Measurements from ENCODE around the gene GJB1. TPM values are rescaled to one million over a fixed set of nuclear protein-coding genes. Genes with fewer than 3 reads are reported as not detected.

The GJB1 gene
- total and polyA plus RNA-seq, 2 donors (not counting 1 experiment from before 2014, with no cell fraction given) = not detected

DNA sequence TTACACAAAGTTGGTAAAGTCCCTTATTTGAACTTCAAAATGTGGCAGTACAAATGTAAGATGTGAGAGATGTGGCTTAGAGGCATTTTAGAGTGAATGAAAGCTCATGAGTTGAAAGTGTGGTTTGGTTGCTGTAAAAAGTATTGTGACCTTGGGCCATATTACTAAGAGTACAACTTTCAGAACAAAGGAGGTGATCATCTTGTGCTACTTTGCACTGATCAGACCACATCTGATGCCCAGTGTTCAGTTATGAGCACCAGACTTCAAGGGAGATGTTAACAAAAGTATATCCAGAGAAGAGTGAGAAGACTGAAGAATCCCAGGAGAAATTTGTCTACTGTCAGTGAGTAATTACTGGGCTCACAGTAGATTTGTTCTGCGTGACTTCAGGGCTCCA, 48.2 kb upstream of the GJB1 start:
- Histone ChIP-seq H3K27ac (ENCODE audit: low read length in 2 of 2) (no peak overlapping the region), H3K9me3 (ENCODE audit: control extremely low read depth in 1 of 3, control insufficient read depth in 2 of 3, insufficient read depth in 1 of 3, low read length in 2 of 3) (no peaks in the 10 kb centered on the region), H3K9ac (ENCODE audit: low read length) (no peak overlapping the region), H3K4me2 (replicated peaks; ENCODE audit: low read depth, low read length, poor library complexity, severe bottlenecking) (no peak overlapping the region), H3K79me2 (ENCODE audit: control insufficient read depth, insufficient read depth, low read length) (peaks cover 10% of the 10 kb centered on the region), H2AFZ (ENCODE audit: insufficient read depth, low read depth, low read length, poor library complexity, severe bottlenecking) (no peak overlapping the region), H3K4me3 (ENCODE audit: control extremely low read depth in 1 of 5, extremely low read depth in 1 of 5, insufficient read depth in 1 of 5, low read depth in 2 of 5, low read length in 4 of 5) (no peak overlapping the region), H3K36me3 (replicated peaks in 1 of 2; ENCODE audit: control extremely low read depth in 1 of 2, control insufficient read depth in 1 of 2, extremely low read depth in 1 of 2, insufficient read depth in 2 of 2, low read length in 1 of 2) (peaks cover 1 to 17% of the 10 kb centered on the region in 2 experiments), H4K20me1 (ENCODE audit: control insufficient read depth, insufficient read depth, low read length, poor library complexity, severe bottlenecking) (no peaks in the 10 kb centered on the region), H3K27me3 (replicated peaks in 1 of 4; ENCODE audit: control extremely low read depth in 1 of 4, control insufficient read depth in 3 of 4, insufficient read depth in 4 of 4, low read length in 3 of 4) (no peaks in the 10 kb centered on the region), H3K4me1 (ENCODE audit: control insufficient read depth in 2 of 2, insufficient read depth in 2 of 2, low read length in 2 of 2) (no peaks in the 10 kb centered on the region)
- intact Hi-C loops (cut with micrococcal nuclease) = no loop called here
- no peak overlapping the region for H3K4me3 Mint-ChIP-seq
- H3K27ac Mint-ChIP-seq = no peak overlapping the region
- ATAC-seq (ENCODE audit: low read depth) (no peak), DNase-seq (no peak)
- ChIA-PET CTCF (interaction anchor here (1.8 kb wide), 1 partner anchor 204 kb away, joined by 3 read pairs; no protein-coding TSS in a partner anchor), POLR2A (no interaction called here)
- WGBS (ENCODE audit: insufficient coverage) = no CpG with 5 or more reads among the region's 1 CpG
- TF ChIP-seq EZH2 (IDR thresholded peaks at IDR 0.05; ENCODE audit: borderline replicate concordance, insufficient read depth, low read depth, low read length, poor library complexity, severe bottlenecking) = no peak
- TF ChIP-seq, protein P1, sequence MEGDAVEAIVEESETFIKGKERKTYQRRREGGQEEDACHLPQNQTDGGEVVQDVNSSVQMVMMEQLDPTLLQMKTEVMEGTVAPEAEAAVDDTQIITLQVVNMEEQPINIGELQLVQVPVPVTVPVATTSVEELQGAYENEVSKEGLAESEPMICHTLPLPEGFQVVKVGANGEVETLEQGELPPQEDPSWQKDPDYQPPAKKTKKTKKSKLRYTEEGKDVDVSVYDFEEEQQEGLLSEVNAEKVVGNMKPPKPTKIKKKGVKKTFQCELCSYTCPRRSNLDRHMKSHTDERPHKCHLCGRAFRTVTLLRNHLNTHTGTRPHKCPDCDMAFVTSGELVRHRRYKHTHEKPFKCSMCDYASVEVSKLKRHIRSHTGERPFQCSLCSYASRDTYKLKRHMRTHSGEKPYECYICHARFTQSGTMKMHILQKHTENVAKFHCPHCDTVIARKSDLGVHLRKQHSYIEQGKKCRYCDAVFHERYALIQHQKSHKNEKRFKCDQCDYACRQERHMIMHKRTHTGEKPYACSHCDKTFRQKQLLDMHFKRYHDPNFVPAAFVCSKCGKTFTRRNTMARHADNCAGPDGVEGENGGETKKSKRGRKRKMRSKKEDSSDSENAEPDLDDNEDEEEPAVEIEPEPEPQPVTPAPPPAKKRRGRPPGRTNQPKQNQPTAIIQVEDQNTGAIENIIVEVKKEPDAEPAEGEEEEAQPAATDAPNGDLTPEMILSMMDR (IDR thresholded peaks at IDR 0.05) = no peak
- H3K4me1 Mint-ChIP-seq = peaks cover 8% of the 10 kb centered on the region
- no peaks in the 10 kb centered on the region for H3K9me3 Mint-ChIP-seq (ENCODE audit: insufficient read depth)
- H3K27me3 Mint-ChIP-seq = no peaks in the 10 kb centered on the region

DNA sequence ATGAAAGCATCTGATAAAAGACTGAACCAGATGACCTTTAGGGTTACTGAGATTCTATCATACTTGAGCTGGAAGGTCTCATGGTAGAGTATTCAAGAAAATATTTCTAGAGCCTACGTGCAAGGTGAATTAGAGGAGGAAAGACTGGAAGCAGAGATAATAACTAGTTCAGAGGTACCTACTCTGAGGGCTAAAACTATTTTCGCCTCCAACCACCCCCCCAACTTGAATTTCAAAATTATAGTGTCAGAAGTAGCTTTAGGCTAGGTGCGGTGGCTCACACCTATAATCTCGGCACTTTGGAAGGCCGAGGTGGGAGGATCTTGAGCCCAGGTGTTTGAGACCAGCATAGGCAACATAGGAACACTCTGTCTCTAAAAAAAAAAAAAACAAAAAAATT, 47.5 kb upstream of the GJB1 start:
- Histone ChIP-seq H3K27me3 (replicated peaks in 1 of 4; ENCODE audit: control extremely low read depth in 1 of 4, control insufficient read depth in 3 of 4, insufficient read depth in 4 of 4, low read length in 3 of 4) (no peaks in the 10 kb centered on the region), H3K36me3 (replicated peaks in 1 of 2; ENCODE audit: control extremely low read depth in 1 of 2, control insufficient read depth in 1 of 2, extremely low read depth in 1 of 2, insufficient read depth in 2 of 2, low read length in 1 of 2) (peaks cover 1 to 17% of the 10 kb centered on the region in 2 experiments), H2AFZ (ENCODE audit: insufficient read depth, low read depth, low read length, poor library complexity, severe bottlenecking) (no peak overlapping the region), H3K4me2 (replicated peaks; ENCODE audit: low read depth, low read length, poor library complexity, severe bottlenecking) (no peak overlapping the region), H3K9ac (ENCODE audit: low read length) (no peak overlapping the region), H3K79me2 (ENCODE audit: control insufficient read depth, insufficient read depth, low read length) (peaks cover 4% of the 10 kb centered on the region), H3K4me1 (ENCODE audit: control insufficient read depth in 2 of 2, insufficient read depth in 2 of 2, low read length in 2 of 2) (no peaks in the 10 kb centered on the region), H3K9me3 (ENCODE audit: control extremely low read depth in 1 of 3, control insufficient read depth in 2 of 3, insufficient read depth in 1 of 3, low read length in 2 of 3) (no peaks in the 10 kb centered on the region), H3K4me3 (ENCODE audit: control extremely low read depth in 1 of 5, extremely low read depth in 1 of 5, insufficient read depth in 1 of 5, low read depth in 2 of 5, low read length in 4 of 5) (no peak overlapping the region), H3K27ac (ENCODE audit: low read length in 2 of 2) (no peak overlapping the region), H4K20me1 (ENCODE audit: control insufficient read depth, insufficient read depth, low read length, poor library complexity, severe bottlenecking) (no peaks in the 10 kb centered on the region)
- Mint-ChIP-seq H3K27me3 (no peaks in the 10 kb centered on the region), H3K9me3 (ENCODE audit: insufficient read depth) (no peaks in the 10 kb centered on the region), H3K4me1 (peaks cover 8% of the 10 kb centered on the region), H3K27ac (no peak overlapping the region), H3K4me3 (no peak overlapping the region)
- TF ChIP-seq EZH2 (IDR thresholded peaks at IDR 0.05; ENCODE audit: borderline replicate concordance, insufficient read depth, low read depth, low read length, poor library complexity, severe bottlenecking) = no peak
- TF ChIP-seq, protein P1 (IDR thresholded peaks at IDR 0.05) = no peak
- intact Hi-C loops (cut with micrococcal nuclease) = no loop called here
- ChIA-PET CTCF (no interaction called here), POLR2A (no interaction called here)
- ATAC-seq (ENCODE audit: low read depth) (no peak), DNase-seq (no peak)
- no CpG with 5 or more reads among the region's 5 CpGs for WGBS (ENCODE audit: insufficient coverage)
